K562 (cell line): ENCODE measurements around the gene COA6. TPM values are rescaled to one million over a fixed set of nuclear protein-coding genes. Genes with fewer than 3 reads are reported as not detected.

Experiments used
- ATAC-seq: fragments of 200-7000 bp; cut with Tn5 transposase; 3 replicates; pipeline ENCODE4 v1.9.1; 2020; ENCODE audit warnings: moderate library complexity
- BruUV-seq: library from RNA; stranded (reverse); fragments of 400-500 nt; replicated peaks from 2 replicates; lab custom pipeline; 2021; lab: Mats Ljungman, UMichigan
- CTCF ChIA-PET: fragments of 300-600 bp; formaldehyde crosslinking; extraction: SDS; loops from one replicate; lab custom pipeline; 2021; ENCODE audit warnings: low intra/inter-chr PET ratio; lab: Yijun Ruan, JAX
- POLR2A ChIA-PET: fragments of 300-600, 350-650 bp; sonication (Branson Sonifier 250); formaldehyde crosslinking; extraction: SDS; loops from one replicate; lab custom pipeline; 2021; ENCODE audit warnings: antibody characterized with exemption, inconsistent platforms; lab: Yijun Ruan, JAX
- DNase-seq, 4 experiments: peaks; one replicate each; pipeline versions ENCODE4 v3.0.0 to v3.0.0-alpha.2; 2011 to 2018; ENCODE audit warnings: low spot score in 3 of 4, mixed read lengths in 3 of 4; ENCODE audit errors: extremely low read depth in 1 of 4
- FAIRE-seq: peaks from 2 replicates; lab custom pipeline; 2011; peaks lifted over from hg19 to GRCh38; lab: Jason Lieb, UNC
- H2AFZ ChIP-seq: 2 replicates; pipeline ENCODE4 v1.6.0; 2011; ENCODE audit warnings: low read depth, low read length, control low read depth, inconsistent platforms
- H3K27ac ChIP-seq: fragments of 200-600 bp; 3 replicates; pipeline ENCODE4 v1.8.0; 2011; ENCODE audit warnings: low read depth, mild to moderate bottlenecking, control low read depth, inconsistent platforms, low read length, moderate library complexity, mixed read lengths; ENCODE audit errors: extremely low read depth
- H3K27me3 ChIP-seq, 2 experiments: fragments of 300-600 bp in 1 of 2; 2 replicates in 1 of 2; 3 replicates in 1 of 2; pipeline versions ENCODE4 v1.6.0 to v1.8.0; 2011; ENCODE audit warnings: inconsistent platforms in 2 of 2, low read length in 2 of 2, mild to moderate bottlenecking in 1 of 2, mixed read lengths in 1 of 2, moderate library complexity in 1 of 2; ENCODE audit not compliant: control insufficient read depth in 2 of 2, insufficient read depth in 2 of 2
- H3K36me3 ChIP-seq: fragments of 300-600 bp; 3 replicates; pipeline ENCODE4 v1.8.0; 2011; ENCODE audit warnings: mild to moderate bottlenecking, low read length, inconsistent platforms; ENCODE audit not compliant: control insufficient read depth, insufficient read depth
- H3K4me1 ChIP-seq, 2 experiments: fragments of 200-600 bp in 1 of 2; replicated peaks in 1 of 2; 2 replicates in 1 of 2; 3 replicates in 1 of 2; pipeline versions ENCODE4 v1.5.1 to v1.8.0; 2011; ENCODE audit warnings: inconsistent platforms in 2 of 2, low read length in 2 of 2, mild to moderate bottlenecking in 1 of 2, mixed read lengths in 1 of 2, moderate library complexity in 1 of 2; ENCODE audit not compliant: control insufficient read depth in 2 of 2, insufficient read depth in 2 of 2
- H3K4me2 ChIP-seq: 2 replicates; pipeline ENCODE4 v1.6.1; 2011; ENCODE audit warnings: low read length, control low read depth, inconsistent platforms, mixed read lengths; ENCODE audit not compliant: insufficient read depth
- H3K4me3 ChIP-seq: fragments of 200-600 bp; sonication (generic), shearing (Covaris generic); 2 replicates; pipeline ENCODE4 v1.5.1; 2016; ENCODE audit warnings: control low read depth, inconsistent platforms
- H3K79me2 ChIP-seq: fragments of 200-600 bp; 3 replicates; pipeline ENCODE4 v1.8.0; 2011; ENCODE audit warnings: low read length, inconsistent platforms; ENCODE audit not compliant: control insufficient read depth, insufficient read depth
- H3K9ac ChIP-seq, 2 experiments: 2 replicates each; pipeline versions ENCODE4 v1.6.0 to v1.6.1; 2011; ENCODE audit warnings: low read depth in 2 of 2, low read length in 2 of 2, control low read depth in 1 of 2, inconsistent platforms in 1 of 2, mild to moderate bottlenecking in 1 of 2, mixed read lengths in 1 of 2; ENCODE audit not compliant: insufficient read depth in 1 of 2
- H3K9me1 ChIP-seq: one replicate; pipeline ENCODE4 v1.6.0; 2011; ENCODE audit warnings: inconsistent platforms, mild to moderate bottlenecking, low read length, moderate library complexity; ENCODE audit not compliant: control insufficient read depth, insufficient read depth
- H3K9me3 ChIP-seq: replicated peaks from 2 replicates; pipeline ENCODE4 v1.5.1; 2011; ENCODE audit warnings: low read depth, low read length, inconsistent platforms; ENCODE audit not compliant: control insufficient read depth, insufficient read depth
- H4K20me1 ChIP-seq: replicated peaks from 2 replicates; pipeline ENCODE4 v1.6.1; 2011; ENCODE audit warnings: low read length, inconsistent platforms, mixed read lengths; ENCODE audit not compliant: control insufficient read depth, insufficient read depth
- CREB1 ChIP-seq, 2 experiments: sonication (generic) in 1 of 2; formaldehyde crosslinking in 1 of 2; IDR thresholded peaks; 2 replicates each; pipeline versions ENCODE4 v1.6.1 to v1.8.0; 2012 to 2022; ENCODE audit warnings: inconsistent platforms in 1 of 2, mild to moderate bottlenecking in 1 of 2, missing genetic modification reagents in 1 of 2, moderate library complexity in 1 of 2
- ELF2 ChIP-seq: fragments of 250-450 bp; sonication (Bioruptor Pico); IDR thresholded peaks from 2 replicates; pipeline ENCODE4 v1.5.0; 2021; ENCODE audit warnings: mild to moderate bottlenecking
- ERF ChIP-seq: fragments of 450-650 bp; formaldehyde crosslinking; IDR thresholded peaks from 2 replicates; pipeline ENCODE4 v1.4.0; 2020; ENCODE audit warnings: mild to moderate bottlenecking, mixed read lengths
- ETV5 ChIP-seq: sonication (generic); formaldehyde crosslinking; IDR thresholded peaks from 2 replicates; pipeline ENCODE4 v1.4.0; 2020; ENCODE audit warnings: low read depth, mild to moderate bottlenecking, missing genetic modification reagents
- LARP7 ChIP-seq: fragments of 450-650 bp; IDR thresholded peaks from 2 replicates; pipeline ENCODE4 v1.6.1; 2016
- PCBP1 ChIP-seq: fragments of 200-400 bp; formaldehyde crosslinking; IDR thresholded peaks from 2 replicates; pipeline ENCODE4 v1.6.1; 2018; ENCODE audit warnings: mild to moderate bottlenecking, low read depth, low read length; ENCODE audit not compliant: poor library complexity, severe bottlenecking
- POLR3A ChIP-seq: IDR thresholded peaks from 2 replicates; pipeline ENCODE4 v1.6.1; 2011; ENCODE audit warnings: borderline replicate concordance, mild to moderate bottlenecking, moderate library complexity; ENCODE audit not compliant: insufficient read length, insufficient read depth; ENCODE audit errors: extremely low read depth
- PYGO2 ChIP-seq: fragments of 450-650 bp; IDR thresholded peaks from 2 replicates; pipeline ENCODE4 v1.6.1; 2016; ENCODE audit warnings: mild to moderate bottlenecking, missing genetic modification characterization, moderate library complexity, missing compliant biosample characterization
- RBFOX2 ChIP-seq: fragments of 200-400 bp; formaldehyde crosslinking; IDR thresholded peaks from 2 replicates; pipeline ENCODE4 v1.6.1; 2017; ENCODE audit warnings: low read depth, mild to moderate bottlenecking, low read length, moderate library complexity
- RCOR1 ChIP-seq, 2 experiments: IDR thresholded peaks; 2 replicates each; pipeline ENCODE4 v1.6.1; 2012; ENCODE audit warnings: low read depth in 2 of 2, low read length in 2 of 2, borderline replicate concordance in 1 of 2, improper control_type of control experiment in 1 of 2
- SAFB ChIP-seq: fragments of 200-400 bp; formaldehyde crosslinking; IDR thresholded peaks from 2 replicates; pipeline ENCODE4 v1.6.1; 2017; ENCODE audit warnings: low read depth, low read length, borderline replicate concordance
- SMAD3 ChIP-seq: fragments of 450-650 bp; formaldehyde crosslinking; conservative IDR thresholded peaks from 2 replicates; pipeline ENCODE4 v1.4.0; 2020; ENCODE audit warnings: mild to moderate bottlenecking
- SMARCC2 ChIP-seq: fragments of 450-650 bp; IDR thresholded peaks from 2 replicates; pipeline ENCODE4 v1.6.1; 2017; ENCODE audit warnings: antibody characterized with exemption, moderate library complexity, mild to moderate bottlenecking, low read depth
- SRSF7 ChIP-seq: fragments of 200-400 bp; formaldehyde crosslinking; optimal IDR thresholded peaks from 2 replicates; pipeline ENCODE3; 2017; ENCODE audit warnings: mild to moderate bottlenecking, low read depth, low read length
- ZFP1 ChIP-seq: fragments of 450-650 bp; formaldehyde crosslinking; IDR thresholded peaks from 2 replicates; pipeline ENCODE4 v1.4.0; 2020; ENCODE audit warnings: mild to moderate bottlenecking, mixed read lengths
- ZNF197 ChIP-seq: fragments of 200-800 bp; sonication (Bioruptor generic); IDR thresholded peaks from 2 replicates; pipeline ENCODE4 v1.6.1; 2016; ENCODE audit warnings: low read depth, missing genetic modification characterization, missing compliant biosample characterization
- ZNF263 ChIP-seq: sonication (generic); formaldehyde crosslinking; IDR thresholded peaks from 2 replicates; pipeline ENCODE4 v1.8.0; 2022; ENCODE audit warnings: mild to moderate bottlenecking, missing genetic modification reagents, borderline replicate concordance
- ZNF551 ChIP-seq: fragments of 250-450 bp; sonication (Bioruptor Pico); IDR thresholded peaks from 2 replicates; pipeline ENCODE4 v1.5.0; 2021; ENCODE audit warnings: mild to moderate bottlenecking, moderate library complexity
- WGBS: fragments of 100-300 bp; shearing (Covaris generic); methylation state at CpG from one replicate; pipeline ENCODE4 v1.1.6; 2016; ENCODE audit warnings: low coverage, mixed read lengths; ENCODE audit not compliant: insufficient coverage; ENCODE audit errors: missing lambda C conversion rate; 5-methylcytosine and 5-hydroxymethylcytosine counted together
- in situ Hi-C: fragments of 300-500 bp; cut with MboI; formaldehyde crosslinking; loops from 4 replicates; pipeline ENCODE4 v1.15.0; 2018; ENCODE audit warnings: inconsistent platforms, mixed read lengths
- intact Hi-C: fragments of 100-400 bp; cut with micrococcal nuclease; formaldehyde crosslinking; loops from 2 replicates; pipeline ENCODE4 v1.14.2; 2022
- polyA plus RNA-seq, 8 experiments: library from polyadenylated mRNA; depleted of rRNA in 4 of 8; stranded (reverse) in 5 of 8; unstranded in 3 of 8; fragments of >200 nt; fragmentation: Nextera tagmentation in 2 of 8; fragmentation: Illumina TruSeq in 1 of 8; extraction: Ambion mirVana in 2 of 8; extraction: Trizol in 1 of 8; gene quantifications; 2 replicates each; pipeline versions ENCODE4 v1.2.1 to v1.2.3, GENCODE V29; 2011 to 2014; ENCODE audit warnings: inconsistent platforms in 1 of 8, missing spikeins in 1 of 8
- total RNA-seq, 7 experiments: library from RNA; depleted of rRNA in 6 of 7; stranded (reverse); fragments of >200 nt in 6 of 7; fragmentation: Illumina TruSeq in 2 of 7; extraction: Trizol in 2 of 7; gene quantifications; 2 replicates each; pipeline versions ENCODE4 v1.2.1 to v1.2.3, GENCODE V29; 2011 to 2021; ENCODE audit warnings: low replicate concordance in 1 of 7

The COA6 gene
- total and polyA plus RNA-seq, 9 of the 15 experiments (the other 6 are each of a cell fraction or from before 2014, with no cell fraction given): 77.7 to 187 (median 134) TPM

DNA sequence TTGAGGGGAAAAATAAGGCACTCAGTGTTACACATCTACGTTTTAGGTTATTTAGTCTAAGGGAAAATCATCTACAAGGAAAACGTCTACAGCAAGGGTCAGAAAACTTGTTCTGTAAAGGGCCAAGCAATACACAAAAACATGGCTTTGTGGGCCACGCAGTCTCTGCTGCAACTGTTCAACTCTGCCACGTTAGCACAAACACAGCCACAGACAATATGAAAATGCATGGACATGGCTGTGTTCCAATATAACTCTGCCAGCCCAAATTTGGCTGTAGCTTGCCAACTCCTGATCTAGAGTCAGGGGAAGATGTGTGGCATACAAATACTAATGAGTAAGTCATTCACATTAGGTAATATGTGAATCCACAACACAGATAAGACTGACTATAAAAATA is 40.7 kb downstream of the COA6 start:
- no TSS peak for BruUV-seq
- CTCF ChIA-PET: no interaction called here
- DNase-seq (no peak), ATAC-seq (no peak), FAIRE-seq (no peak)
- Histone ChIP-seq H3K27me3 (no peaks in the 10 kb centered on the region), H3K79me2 (no peaks in the 10 kb centered on the region), H3K9me1 (no peaks in the 10 kb centered on the region), H3K4me3 (no peak overlapping the region), H3K36me3 (peaks cover 17% of the 10 kb centered on the region; the same call in 1 of the 3 replicates), H3K27ac (no peak overlapping the region), H4K20me1 (no peaks in the 10 kb centered on the region), H2AFZ (no peak overlapping the region), H3K9ac (no peak overlapping the region), H3K9me3 (no peaks in the 10 kb centered on the region), H3K4me2 (no peak overlapping the region), H3K4me1 (no peaks in the 10 kb centered on the region)
- in situ Hi-C loops (no loop called here), intact Hi-C loops (no loop called here)
- TF ChIP-seq PYGO2 (tag) (no peak), SMARCC2 (no peak), SRSF7 (no peak), ZNF197 (no peak), SMAD3 (no peak), ZNF263 (CRISPR knock-in tag) (no peak), CREB1 (IDR thresholded peaks at IDR 0.05) (no peak), CREB1 (CRISPR knock-in tag; IDR thresholded peaks at IDR 0.05) (no peak), PCBP1 (no peak), ZFP1 (CRISPR knock-in tag) (no peak), SAFB (no peak), ETV5 (CRISPR knock-in tag) (no peak), LARP7 (no peak), ELF2 (CRISPR knock-in tag) (no peak), RBFOX2 (no peak), POLR3A (no peak), ZNF551 (CRISPR knock-in tag) (no peak), RCOR1 (IDR thresholded peaks at IDR 0.05; ENCODE audit: borderline replicate concordance in 1 of 2, low read depth in 2 of 2, low read length in 2 of 2) (no peak), ERF (no peak)
- 30% methylated on average over 4 of the region's 4 CpGs for WGBS
- POLR2A ChIA-PET: interaction anchor here (0.6 to 0.9 kb wide), 2 partner anchors 65 to 200 kb away, joined by 3 read pairs; partner anchors contain the start of gene TARBP1
